ENCODE measurements around the gene SCT.

Gene SCT

GRCh38 chr11:621838-622237 is 5.1 kb downstream of the SCT start:
- DNase-seq (ENCODE audit: low read depth): no peak

DNA sequence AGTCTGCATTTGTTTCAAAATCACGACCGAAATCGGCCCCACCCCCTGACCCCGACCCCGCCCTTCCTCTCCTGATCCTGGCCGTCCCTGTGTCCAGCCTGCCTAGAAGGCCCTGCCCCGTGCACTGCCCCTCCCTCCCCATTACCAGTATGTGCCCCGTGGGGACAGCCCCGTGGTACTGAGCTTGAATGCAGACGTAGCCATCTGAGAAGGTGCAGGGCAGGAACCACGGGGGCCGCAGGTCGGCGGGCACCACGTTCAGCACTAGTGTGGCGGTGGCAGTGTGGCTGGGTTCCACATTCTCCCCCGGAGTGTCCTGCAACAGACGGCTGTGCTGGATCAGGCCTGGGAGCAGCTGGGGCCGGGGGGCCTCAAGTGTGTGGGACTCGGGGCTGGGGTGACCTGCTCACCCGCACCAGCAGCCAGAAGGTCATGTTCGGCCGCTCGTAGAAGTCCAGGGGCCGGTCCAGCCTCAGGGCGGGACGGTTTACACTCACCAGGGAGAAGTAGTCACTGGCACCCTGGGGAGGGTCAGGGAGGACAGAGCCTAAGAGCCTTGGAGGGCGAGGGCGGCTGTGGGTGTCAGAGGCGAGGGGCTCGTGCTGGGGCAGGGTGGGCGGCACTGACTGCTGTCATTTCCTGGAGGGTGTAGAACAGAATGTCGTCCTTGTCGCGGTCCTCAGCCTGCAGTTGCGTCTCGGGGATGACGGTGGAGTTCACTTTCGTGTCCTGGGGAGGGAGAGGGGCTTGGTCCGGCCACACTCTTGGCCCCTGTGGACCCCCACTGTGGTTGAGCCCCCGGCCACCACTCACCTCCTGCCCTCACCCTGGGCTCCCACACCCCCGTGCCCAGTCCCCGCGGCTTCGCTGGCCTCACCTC is 5.8 kb downstream of the SCT start:
- DNase-seq (ENCODE audit: low read depth): no peak

- no peak for DNase-seq (ENCODE audit: low read depth)
Observed at GRCh38 chr11:620201-620600, 6.8 kb downstream of the SCT start.

- DNase-seq (ENCODE audit: low read depth): no peak
Observed at GRCh38 chr11:619628-620050, 7.3 kb downstream of the SCT start.

DNA sequence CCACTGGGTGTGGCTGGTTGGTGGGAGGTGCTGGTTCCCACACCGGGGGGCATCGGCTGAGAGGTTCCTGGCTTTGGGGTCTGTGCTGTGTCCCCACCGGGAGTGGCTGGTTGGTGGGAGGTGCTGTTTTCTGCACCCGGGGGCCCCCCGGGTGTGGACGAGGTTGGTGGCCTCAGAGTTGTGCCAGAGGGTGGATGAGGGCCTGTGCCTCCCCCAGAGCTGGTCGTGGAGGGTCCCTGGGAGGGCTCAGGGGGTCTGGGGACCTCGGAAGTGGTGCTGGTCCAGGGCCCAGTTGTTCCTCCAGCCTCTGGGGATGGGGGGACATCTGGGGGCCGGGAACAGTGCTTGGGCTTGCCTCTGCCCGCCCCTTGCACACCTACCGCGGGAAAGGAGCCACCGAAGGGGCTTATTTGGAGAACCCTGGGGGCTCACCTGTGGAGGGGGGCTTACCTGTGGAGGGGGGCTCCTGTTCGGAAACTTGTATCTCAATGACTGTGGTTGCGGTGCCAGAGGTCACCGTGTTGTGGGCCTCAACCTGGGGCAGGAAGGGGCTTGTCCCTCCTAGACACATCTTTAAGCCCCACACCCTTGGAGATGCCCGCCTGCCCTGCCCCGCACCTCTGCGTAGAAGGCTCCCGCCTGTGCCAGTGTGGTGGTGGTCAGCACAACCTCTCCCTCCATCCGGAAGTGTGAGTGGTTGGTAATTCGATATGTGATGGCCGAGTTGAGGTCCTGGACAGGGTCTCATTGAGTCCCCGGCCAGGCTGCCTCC is 7.9 kb downstream of the SCT start:
- DNase-seq (ENCODE audit: low read depth): no peak

DNA sequence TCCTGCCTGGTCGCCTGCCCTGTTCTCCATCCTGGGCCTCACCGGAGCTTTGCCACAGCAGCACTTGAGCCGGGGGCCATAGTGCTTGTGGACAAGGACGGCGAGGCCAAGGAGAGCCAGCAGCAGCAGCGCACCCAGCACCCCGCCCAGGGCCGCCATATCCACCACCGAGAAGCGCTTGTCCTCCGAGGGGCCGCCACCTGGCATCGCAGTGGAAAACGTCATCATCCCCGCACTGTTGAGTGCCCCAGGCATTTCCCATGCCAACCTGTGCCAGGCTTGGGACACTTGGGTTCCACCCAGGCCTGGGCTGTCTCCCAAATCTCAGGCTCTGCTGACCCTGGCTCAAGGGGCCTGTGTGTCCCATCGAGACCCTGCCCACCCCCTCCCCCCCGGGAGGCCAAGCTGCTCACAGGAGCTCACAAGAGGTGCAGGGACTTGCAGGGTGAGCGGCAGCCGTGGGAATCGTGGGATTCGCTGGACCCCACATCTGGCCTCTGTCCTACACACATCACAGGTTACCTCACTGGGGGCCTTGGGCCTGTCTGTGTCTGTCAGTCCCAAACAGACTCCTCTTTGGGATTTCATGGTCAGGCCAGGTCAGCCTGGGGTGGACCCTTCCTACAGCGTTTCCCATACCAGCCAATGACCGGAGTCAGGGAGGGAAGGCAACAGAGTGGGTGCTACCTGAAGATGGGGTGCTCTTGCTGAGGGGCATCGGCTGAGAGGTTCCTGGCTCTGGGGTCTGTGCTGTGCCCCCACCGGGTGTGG is 8.9 kb downstream of the SCT start:
- no peak for DNase-seq (ENCODE audit: low read depth)

GRCh38 chr11:617199-617911 is 9.6 kb downstream of the SCT start:
- no peak for DNase-seq (ENCODE audit: low read depth)

- no peak for DNase-seq (ENCODE audit: low read depth)
Observed at GRCh38 chr11:616320-617198, 10.4 kb downstream of the SCT start.

GRCh38 chr11:615504-616319 is 11.3 kb downstream of the SCT start, which contains the start of gene IRF7:
TSS of gene IRF7 (minus strand) at chr11:615950. CDS start at chr11:615364, 586 bp downstream.
- peak; percentile 65 for DNase-seq (ENCODE audit: low read depth)

DNA sequence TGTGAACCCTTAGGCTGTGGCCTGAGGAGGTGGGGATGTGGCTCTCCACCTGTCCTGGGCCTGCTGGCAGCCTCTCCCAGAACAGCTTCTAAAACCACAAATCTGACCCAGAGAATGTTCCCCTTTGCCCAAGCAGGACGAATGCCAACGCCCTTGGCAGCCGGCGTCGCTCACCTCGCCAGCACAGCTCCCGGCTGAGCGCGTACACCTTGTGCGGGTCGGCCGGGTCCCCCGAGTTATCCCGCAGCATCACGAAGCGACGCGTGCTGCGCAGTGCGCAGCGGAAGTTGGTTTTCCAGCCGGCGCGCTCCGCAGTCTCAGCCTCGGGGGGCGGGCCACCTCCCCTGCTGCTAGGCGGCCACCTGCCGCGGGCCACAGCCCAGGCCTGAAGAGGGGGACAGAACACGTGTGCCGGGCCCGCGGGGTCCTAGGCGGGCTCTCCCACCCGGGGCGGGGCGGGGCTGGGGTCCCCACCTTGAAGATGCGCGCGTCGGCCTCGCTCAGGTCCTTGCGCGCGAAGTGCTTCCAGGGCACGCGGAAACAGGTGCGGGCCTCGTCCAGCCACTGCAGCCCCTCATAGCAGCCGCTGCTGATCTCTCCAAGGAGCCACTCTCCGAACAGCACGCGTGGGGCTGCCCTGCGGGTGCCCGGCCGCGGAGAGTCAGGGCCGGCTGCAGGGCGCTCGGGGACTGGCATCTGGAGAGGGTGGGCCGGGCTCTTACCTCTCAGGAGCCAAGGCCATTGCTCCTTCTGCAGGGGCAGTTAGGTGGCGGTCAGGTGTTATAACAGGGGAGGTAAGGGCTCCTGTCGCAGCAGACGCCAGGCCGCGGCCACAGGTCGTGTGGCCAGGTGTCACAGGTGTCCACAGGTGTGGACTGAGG is 12.1 kb downstream of the SCT start:
- DNase-seq (ENCODE audit: low read depth): no peak

- no peak for DNase-seq (ENCODE audit: low read depth)
Observed at GRCh38 chr11:614021-614622, 12.9 kb downstream of the SCT start.

DNA sequence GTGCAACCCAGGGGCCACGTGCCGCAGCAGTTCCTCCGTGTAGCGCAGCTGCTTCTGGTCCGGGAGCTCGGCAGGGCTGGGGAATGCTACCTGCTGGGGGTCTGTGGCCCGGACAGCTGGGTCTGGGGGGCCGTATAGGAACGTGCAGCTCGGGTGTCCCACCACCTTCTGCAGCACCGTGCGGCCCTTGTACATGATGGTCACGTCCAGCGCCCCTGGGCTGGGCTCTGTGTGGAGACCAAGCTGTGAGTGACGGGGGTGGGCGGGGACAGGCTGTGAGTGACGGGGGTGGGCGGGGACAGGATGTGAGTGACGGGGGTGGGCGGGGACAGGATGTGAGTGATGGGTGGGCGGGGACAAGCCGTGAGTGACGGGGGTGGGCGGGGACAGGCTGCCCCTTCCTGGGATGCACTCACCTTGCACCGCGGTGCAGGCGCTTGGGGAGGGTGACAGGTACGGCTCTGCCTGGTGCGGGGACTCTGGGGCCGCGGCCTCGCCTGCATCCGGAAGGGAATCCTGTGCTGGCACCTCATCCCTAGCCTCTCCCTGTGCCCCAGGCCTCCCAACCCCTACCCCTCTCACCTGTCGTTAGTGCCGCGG is 13.5 kb downstream of the SCT start:
- DNase-seq (ENCODE audit: low read depth): peak; percentile 47

DNA sequence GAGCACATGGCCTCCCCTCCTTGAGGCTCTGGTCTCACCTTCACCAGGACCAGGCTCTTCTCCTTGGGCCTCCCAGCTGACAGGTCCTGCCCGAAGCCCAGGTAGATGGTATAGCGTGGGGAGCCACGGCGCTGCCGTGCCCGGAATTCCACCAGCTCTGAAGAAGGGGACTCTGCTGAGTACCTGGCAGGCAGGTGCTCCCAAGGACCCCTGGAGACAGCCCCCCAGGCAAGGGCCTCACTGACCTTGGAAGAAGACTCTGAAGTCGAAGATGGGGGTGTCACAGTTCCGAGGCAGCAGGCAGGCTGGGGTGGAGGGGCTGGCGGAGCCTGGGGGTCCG is 14.1 kb downstream of the SCT start:
- no peak for DNase-seq (ENCODE audit: low read depth)

GRCh38 chr11:612201-612960 is 14.6 kb downstream of the SCT start:
- DNase-seq (ENCODE audit: low read depth): no peak

- DNase-seq (ENCODE audit: low read depth): no peak
Observed at GRCh38 chr11:611001-611996, 15.7 kb downstream of the SCT start.

All from stimulated activated CD8-positive, alpha-beta memory T cell treated with anti-CD3 and anti-CD28 coated beads, Interleukin-15, amount 100 ng/mL, for 24 hours (primary cell).